Measurements from ENCODE around the gene ASCL5.

DNA sequence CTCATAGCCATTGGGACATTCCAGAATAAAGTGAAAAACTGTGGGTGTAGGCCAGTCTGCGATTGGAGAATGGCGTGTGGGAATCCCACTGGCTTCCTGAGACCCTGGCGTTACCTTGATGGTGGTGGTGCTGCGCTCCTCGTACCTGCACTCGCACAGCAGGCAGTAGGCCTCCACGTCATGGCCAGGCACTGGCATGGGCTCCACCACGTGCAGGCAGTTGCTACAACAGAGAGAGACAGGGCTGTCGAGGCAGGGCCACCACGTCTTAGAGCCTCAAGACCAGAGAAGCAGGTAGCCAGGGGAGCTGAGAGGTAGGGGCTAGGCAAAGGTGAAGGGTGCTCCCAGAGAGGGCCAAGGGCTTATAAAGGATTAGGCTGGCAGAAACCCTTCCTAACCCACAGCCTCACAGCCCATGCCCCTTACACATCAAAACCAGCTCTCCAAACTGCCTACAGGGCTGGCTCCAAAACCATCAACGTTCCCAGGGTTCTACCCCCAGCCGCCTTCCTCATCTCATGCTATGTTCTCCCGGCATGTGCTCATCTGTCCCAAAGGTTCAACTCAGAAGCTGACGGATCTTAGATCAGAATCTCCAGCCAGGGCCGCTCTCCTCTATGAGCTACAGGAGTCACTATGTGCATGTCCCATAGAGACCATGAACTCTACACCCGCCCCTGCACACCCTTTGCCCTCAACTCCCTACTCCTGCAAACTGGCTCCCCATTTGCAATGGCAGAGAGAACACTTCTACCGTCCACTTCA is 19.8 kb upstream of the ASCL5 start:
- TF ChIP-seq ZNF569 (CRISPR knock-in tag; IDR thresholded peaks at IDR 0.05; ENCODE audit: borderline replicate concordance): no peak
- no peak for TF ChIP-seq EZH2 (conservative IDR thresholded peaks at IDR 0.05; ENCODE audit: low read depth, low read length)
- TF ChIP-seq, protein P1, sequence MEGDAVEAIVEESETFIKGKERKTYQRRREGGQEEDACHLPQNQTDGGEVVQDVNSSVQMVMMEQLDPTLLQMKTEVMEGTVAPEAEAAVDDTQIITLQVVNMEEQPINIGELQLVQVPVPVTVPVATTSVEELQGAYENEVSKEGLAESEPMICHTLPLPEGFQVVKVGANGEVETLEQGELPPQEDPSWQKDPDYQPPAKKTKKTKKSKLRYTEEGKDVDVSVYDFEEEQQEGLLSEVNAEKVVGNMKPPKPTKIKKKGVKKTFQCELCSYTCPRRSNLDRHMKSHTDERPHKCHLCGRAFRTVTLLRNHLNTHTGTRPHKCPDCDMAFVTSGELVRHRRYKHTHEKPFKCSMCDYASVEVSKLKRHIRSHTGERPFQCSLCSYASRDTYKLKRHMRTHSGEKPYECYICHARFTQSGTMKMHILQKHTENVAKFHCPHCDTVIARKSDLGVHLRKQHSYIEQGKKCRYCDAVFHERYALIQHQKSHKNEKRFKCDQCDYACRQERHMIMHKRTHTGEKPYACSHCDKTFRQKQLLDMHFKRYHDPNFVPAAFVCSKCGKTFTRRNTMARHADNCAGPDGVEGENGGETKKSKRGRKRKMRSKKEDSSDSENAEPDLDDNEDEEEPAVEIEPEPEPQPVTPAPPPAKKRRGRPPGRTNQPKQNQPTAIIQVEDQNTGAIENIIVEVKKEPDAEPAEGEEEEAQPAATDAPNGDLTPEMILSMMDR (CRISPR knock-in tag; IDR thresholded peaks at IDR 0.05): no peak
- no peak for TF ChIP-seq POLR2A (IDR thresholded peaks at IDR 0.05; ENCODE audit: insufficient read depth in 1 of 2, low read depth in 2 of 2, low read length in 2 of 2)
- no peak for TF ChIP-seq JUN (CRISPR knock-in tag; IDR thresholded peaks at IDR 0.05)
